H9 (cell line): ENCODE data around the gene PLEKHM1. TPM values are rescaled to one million over a fixed set of nuclear protein-coding genes. Genes with fewer than 3 reads are reported as not detected.
A peak's percentile ranks its signal among the peaks of the same experiment; 100 is the strongest.
"Not testable (repeated sequence)": the region's sequence is repeated elsewhere in the genome, so short reads cannot be mapped to it uniquely, and the experiment has no call there.

ENCODE experiments used
- DNase-seq: peaks from one replicate; pipeline ENCODE4 v3.0.0-alpha.2; 2017
- H2AFZ ChIP-seq: one replicate; pipeline ENCODE4 v1.6.1; 2013; ENCODE audit warnings: mild to moderate bottlenecking, low read length, control low read depth, moderate library complexity
- H2AK5ac ChIP-seq: 2 replicates; pipeline ENCODE4 v1.6.1; 2013; ENCODE audit warnings: low read length, control low read depth, mixed read lengths; ENCODE audit not compliant: insufficient read length
- H2BK120ac ChIP-seq: one replicate; pipeline ENCODE4 v1.6.1; 2013; ENCODE audit warnings: low read depth, mild to moderate bottlenecking, low read length, control low read depth, inconsistent platforms; ENCODE audit not compliant: poor library complexity, severe bottlenecking
- H2BK12ac ChIP-seq: 2 replicates; pipeline ENCODE4 v1.6.1; 2013; ENCODE audit warnings: low read length, control low read depth, mixed read lengths, low read depth; ENCODE audit not compliant: insufficient read length
- H2BK15ac ChIP-seq: 2 replicates; pipeline ENCODE4 v1.6.1; 2013; ENCODE audit warnings: low read depth, low read length, control low read depth
- H2BK20ac ChIP-seq: one replicate; pipeline ENCODE4 v1.6.1; 2013; ENCODE audit warnings: low read depth, mild to moderate bottlenecking, low read length, control low read depth, inconsistent platforms; ENCODE audit not compliant: poor library complexity, severe bottlenecking
- H2BK5ac ChIP-seq: 2 replicates; pipeline ENCODE4 v1.6.1; 2013; ENCODE audit warnings: low read length, control low read depth, mixed read lengths; ENCODE audit not compliant: insufficient read length
- H3K14ac ChIP-seq: 2 replicates; pipeline ENCODE4 v1.6.1; 2013; ENCODE audit warnings: low read length, control low read depth; ENCODE audit not compliant: insufficient read depth
- H3K18ac ChIP-seq: 2 replicates; pipeline ENCODE4 v1.6.1; 2013; ENCODE audit warnings: low read depth, mild to moderate bottlenecking, mixed read lengths, low read length, control low read depth; ENCODE audit not compliant: insufficient read length
- H3K23ac ChIP-seq: 2 replicates; pipeline ENCODE4 v1.6.1; 2013; ENCODE audit warnings: low read length, control low read depth, mixed read lengths, low read depth; ENCODE audit not compliant: insufficient read length
- H3K23me2 ChIP-seq: 2 replicates; pipeline ENCODE4 v1.6.1; 2013; ENCODE audit warnings: low read depth, mild to moderate bottlenecking, mixed read lengths, low read length, control low read depth; ENCODE audit not compliant: insufficient read length, poor library complexity, severe bottlenecking
- H3K27ac ChIP-seq: 2 replicates; pipeline ENCODE4 v1.5.1; 2013; ENCODE audit warnings: low read length, control low read depth, mixed read lengths, low read depth; ENCODE audit not compliant: insufficient read length
- H3K27me3 ChIP-seq: 2 replicates; pipeline ENCODE4 v1.6.1; 2013; ENCODE audit warnings: low read length, control low read depth, inconsistent platforms; ENCODE audit not compliant: insufficient read depth
- H3K4ac ChIP-seq: 2 replicates; pipeline ENCODE4 v1.6.1; 2013; ENCODE audit warnings: low read depth, mild to moderate bottlenecking, control low read depth, inconsistent platforms, low read length, moderate library complexity
- H3K4me1 ChIP-seq: 2 replicates; pipeline ENCODE4 v1.6.1; 2013; ENCODE audit warnings: low read length, control low read depth, inconsistent platforms; ENCODE audit not compliant: insufficient read depth
- H3K4me2 ChIP-seq: 2 replicates; pipeline ENCODE4 v1.6.1; 2013; ENCODE audit warnings: low read length, control low read depth, mixed read lengths; ENCODE audit not compliant: insufficient read length, insufficient read depth
- H3K56ac ChIP-seq: 2 replicates; pipeline ENCODE4 v1.6.1; 2013; ENCODE audit warnings: low read depth, mild to moderate bottlenecking, mixed read lengths, low read length, control low read depth; ENCODE audit not compliant: insufficient read length
- H3K79me1 ChIP-seq: 2 replicates; pipeline ENCODE4 v1.6.1; 2013; ENCODE audit warnings: low read depth, mild to moderate bottlenecking, moderate library complexity, low read length, control low read depth, inconsistent platforms; ENCODE audit not compliant: insufficient read depth, poor library complexity, severe bottlenecking
- H3K79me2 ChIP-seq: 2 replicates; pipeline ENCODE4 v1.6.1; 2013; ENCODE audit warnings: low read length, control low read depth, inconsistent platforms; ENCODE audit not compliant: insufficient read depth
- H3K9ac ChIP-seq: 2 replicates; pipeline ENCODE4 v1.6.1; 2013; ENCODE audit warnings: low read length, control low read depth, mixed read lengths; ENCODE audit not compliant: insufficient read length; ENCODE audit errors: extremely low read depth
- H3K9me3 ChIP-seq: one replicate; pipeline ENCODE4 v1.6.1; 2013; ENCODE audit warnings: low read depth, low read length, inconsistent platforms; ENCODE audit not compliant: control insufficient read depth
- H3T11ph ChIP-seq: one replicate; pipeline ENCODE4 v1.6.1; 2013; ENCODE audit warnings: mild to moderate bottlenecking, low read length, control low read depth, inconsistent platforms
- H4K20me1 ChIP-seq: one replicate; pipeline ENCODE4 v1.6.1; 2013; ENCODE audit not compliant: control insufficient read depth, insufficient read length, insufficient read depth
- H4K5ac ChIP-seq: 2 replicates; pipeline ENCODE4 v1.6.1; 2013; ENCODE audit warnings: low read depth, mild to moderate bottlenecking, mixed read lengths, low read length, control low read depth; ENCODE audit not compliant: insufficient read length
- H4K8ac ChIP-seq: replicated peaks from 2 replicates; pipeline ENCODE4 v1.6.1; 2013; ENCODE audit warnings: low read length, control low read depth, mixed read lengths, low read depth; ENCODE audit not compliant: insufficient read length
- H4K91ac ChIP-seq: 2 replicates; pipeline ENCODE4 v1.6.1; 2013; ENCODE audit warnings: low read depth, mild to moderate bottlenecking, moderate library complexity, mixed read lengths, low read length, control low read depth; ENCODE audit not compliant: insufficient read length
- H3K27ac Mint-ChIP-seq, 3 experiments: 2 replicates in 2 of 3; 3 replicates in 1 of 3; pipeline ENCODE4 v1.8.0; 2020 to 2021; ENCODE audit warnings: mixed read lengths in 3 of 3, mild to moderate bottlenecking in 1 of 3, moderate library complexity in 1 of 3
- H3K27me3 Mint-ChIP-seq: 2 replicates; pipeline ENCODE4 v1.8.0; 2021; ENCODE audit warnings: low read depth, mild to moderate bottlenecking, moderate library complexity, mixed read lengths
- H3K36me3 Mint-ChIP-seq, 3 experiments: 2 replicates in 2 of 3; 3 replicates in 1 of 3; pipeline ENCODE4 v1.8.0; 2020 to 2021; ENCODE audit warnings: low read depth in 3 of 3, mixed read lengths in 3 of 3; ENCODE audit not compliant: insufficient read depth in 1 of 3
- H3K4me1 Mint-ChIP-seq, 2 experiments: 2 replicates each; pipeline ENCODE4 v1.8.0; 2020; ENCODE audit warnings: mixed read lengths in 2 of 2
- H3K4me3 Mint-ChIP-seq, 2 experiments: 2 replicates in 1 of 2; 3 replicates in 1 of 2; pipeline ENCODE4 v1.8.0; 2020 to 2021; ENCODE audit warnings: mild to moderate bottlenecking in 2 of 2, mixed read lengths in 2 of 2, moderate library complexity in 1 of 2
- H3K9me3 Mint-ChIP-seq, 2 experiments: 2 replicates in 1 of 2; 3 replicates in 1 of 2; pipeline ENCODE4 v1.8.0; 2020; ENCODE audit warnings: mild to moderate bottlenecking in 2 of 2, mixed read lengths in 2 of 2, moderate library complexity in 1 of 2
- WGBS: extraction: QIAGEN DNeasy Blood & Tissue Kit; methylation state at CpG from one replicate; pipeline ENCODE4 v1.1.7; 2013; ENCODE audit warnings: missing lambda C conversion rate, low lambda C conversion rate, mixed read lengths; ENCODE audit not compliant: insufficient read length; ENCODE audit errors: extremely low coverage; 5-methylcytosine and 5-hydroxymethylcytosine counted together
- long read RNA-seq: library from polyadenylated mRNA; unstranded; transcript quantifications from one replicate; pipeline ENCODE4 v2.0.0, GENCODE V29; 2020
- total RNA-seq: library from RNA; stranded (reverse); gene quantifications from 2 replicates; pipeline ENCODE4 v1.2.1, GENCODE V29; 2021

PLEKHM1 gene
- total RNA-seq = 16.5 and 20.7 TPM in 2 replicates
- long read RNA-seq, full-length matches to known transcripts = 9 of 33 reads
- long read RNA-seq, partial matches to known transcripts = 10 of 33 reads
- long read RNA-seq, other reads (novel, unspliced or antisense) = 14 of 33 reads

- H2BK15ac ChIP-seq, H3K56ac ChIP-seq, H3K9me3 Mint-ChIP-seq, H3K27me3 Mint-ChIP-seq, H3K36me3 Mint-ChIP-seq, H3T11ph ChIP-seq, H2BK20ac ChIP-seq, H3K79me2 ChIP-seq, H3K4ac ChIP-seq, H4K91ac ChIP-seq, H3K9me3 ChIP-seq, H3K9ac ChIP-seq, H3K27me3 ChIP-seq, H3K14ac ChIP-seq, H4K5ac ChIP-seq, H2AK5ac ChIP-seq, H3K27ac ChIP-seq, H3K4me1 Mint-ChIP-seq, H2BK5ac ChIP-seq, H3K23me2 ChIP-seq, H2AFZ ChIP-seq, H4K8ac ChIP-seq, H3K79me1 ChIP-seq, H3K23ac ChIP-seq, H3K4me1 ChIP-seq, H2BK120ac ChIP-seq, H2BK12ac ChIP-seq, H4K20me1 ChIP-seq, H3K18ac ChIP-seq: not testable (repeated sequence)
- Mint-ChIP-seq H3K27ac (peak within 1 kb of the TSS in 1 of 3 experiments; percentile 83; a peak in 2 of 7 replicates), H3K4me3 (peak within 1 kb of the TSS; percentile 88 to 92)
- WGBS = no CpG with 5 or more reads among the region's 59 CpGs
- DNase-seq = peak; percentile 90
- H3K4me2 ChIP-seq = peak within 1 kb of the TSS; percentile 64
These were observed at the start of gene PLEKHM1 for GRCh38 chr17:45490615-45491433. Gene PLEKHM1 (minus strand): TSS chr17:45490721. CDS start chr17:45482484, 8,237 bp downstream.

DNA sequence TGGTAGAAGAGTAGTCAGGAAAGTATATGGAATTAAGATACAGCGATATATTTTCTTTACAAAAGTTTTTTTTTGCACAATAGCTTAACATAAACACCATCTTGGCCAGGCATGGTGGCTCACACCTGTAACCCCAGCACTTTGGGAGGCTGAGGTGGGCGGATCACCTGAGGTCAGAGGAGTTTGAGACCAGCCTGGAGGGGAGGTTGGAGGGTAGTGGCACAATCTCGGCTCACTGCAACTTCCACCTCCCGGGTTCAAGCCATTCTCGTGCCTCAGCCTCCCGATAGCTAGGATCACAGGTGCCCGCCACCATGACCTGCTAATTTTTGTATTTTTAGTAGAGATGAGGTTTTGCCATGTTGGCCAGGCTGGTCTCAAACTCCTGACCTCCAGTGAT lies 47.6 kb upstream of the PLEKHM1 start:
- not testable (repeated sequence) for H3K56ac ChIP-seq, H3K79me1 ChIP-seq, H3K9ac ChIP-seq, H3K4me1 Mint-ChIP-seq, H4K8ac ChIP-seq, H3K4me1 ChIP-seq, DNase-seq, H3K23ac ChIP-seq, H3K9me3 Mint-ChIP-seq, H2BK12ac ChIP-seq, H3K27ac ChIP-seq, H2BK15ac ChIP-seq, H3K4ac ChIP-seq, H3K9me3 ChIP-seq, H2BK20ac ChIP-seq, H3T11ph ChIP-seq, H3K27me3 Mint-ChIP-seq, H3K27me3 ChIP-seq, H3K23me2 ChIP-seq, H2AFZ ChIP-seq, H3K14ac ChIP-seq, H2BK5ac ChIP-seq, H2AK5ac ChIP-seq, H2BK120ac ChIP-seq, H4K5ac ChIP-seq, H3K79me2 ChIP-seq, H3K36me3 Mint-ChIP-seq, H3K4me3 Mint-ChIP-seq, H3K4me2 ChIP-seq, H4K20me1 ChIP-seq, H4K91ac ChIP-seq, H3K27ac Mint-ChIP-seq, H3K18ac ChIP-seq
- WGBS = no CpG with 5 or more reads among the region's 7 CpGs
